Stimulated activated CD4-positive, alpha-beta T cell treated with anti-CD3 and anti-CD28 coated beads, Interleukin-4, amount 100 ng/mL, for 48 hours (primary cell): ENCODE measurements around the gene GSKIP.

Experiments
- DNase-seq, 2 donors: peaks; one replicate each; pipeline ENCODE4 v3.0.0-alpha.2; 2020; ENCODE audit warnings: low read depth in 2 of 2

GSKIP gene

DNA sequence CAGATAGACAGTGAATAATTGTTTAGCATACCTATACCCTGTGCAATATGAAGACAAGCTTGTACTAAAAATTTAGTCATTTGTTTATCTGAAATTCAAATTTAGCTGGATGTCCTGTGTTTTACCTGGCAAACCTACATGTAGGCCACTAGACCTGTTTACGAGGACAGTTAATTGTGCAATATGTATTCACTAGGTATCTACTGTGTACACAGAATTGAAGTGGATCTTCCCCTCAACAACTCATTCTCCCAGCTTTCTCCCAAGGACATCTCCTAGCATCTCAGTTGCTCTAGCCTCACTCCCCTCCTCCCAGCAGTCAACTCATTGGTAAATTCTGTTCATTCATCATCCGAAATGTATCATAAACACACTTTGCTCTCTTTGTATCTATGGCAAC is 53.9 kb downstream of the GSKIP start:
- DNase-seq: no peak

DNA sequence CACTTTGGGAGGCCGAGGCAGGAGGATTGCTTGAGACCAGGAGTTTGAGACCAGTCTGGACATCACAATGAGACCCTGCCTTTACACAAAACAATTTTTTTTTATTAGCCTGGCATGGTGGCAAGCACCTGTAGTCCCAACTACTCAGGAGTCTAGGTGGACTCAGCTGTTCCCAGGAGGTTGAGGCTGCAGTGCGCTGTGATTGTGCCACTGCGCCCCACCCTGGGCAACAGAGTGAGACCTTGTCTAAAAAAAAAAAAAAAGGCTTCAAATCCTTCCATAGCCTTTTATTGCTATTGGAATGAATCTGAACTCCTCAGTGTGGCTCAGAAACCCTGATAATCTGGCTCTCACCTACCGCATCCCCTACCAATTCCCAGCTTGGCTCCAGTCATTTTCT is 54.7 kb downstream of the GSKIP start:
- no peak for DNase-seq

DNA sequence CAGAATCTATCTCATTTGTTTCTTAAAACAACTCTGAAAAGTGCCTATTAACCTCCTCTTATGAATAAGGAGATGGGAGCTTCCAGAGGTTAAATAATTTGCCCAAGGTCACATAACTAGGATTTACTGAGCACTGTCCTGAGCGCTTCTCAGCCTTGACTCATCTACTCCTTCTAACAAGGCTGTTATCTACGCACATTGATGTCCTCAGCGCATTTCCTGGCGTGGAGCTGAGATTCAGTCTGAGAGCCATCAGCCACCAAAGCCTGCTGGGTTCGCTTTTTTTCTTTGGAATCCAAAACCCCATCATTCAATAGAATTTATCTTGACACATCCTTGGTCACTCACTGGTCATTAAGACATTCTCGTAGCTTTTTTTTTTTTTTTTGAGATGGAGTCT is 57.9 kb downstream of the GSKIP start:
- DNase-seq: no peak

DNA sequence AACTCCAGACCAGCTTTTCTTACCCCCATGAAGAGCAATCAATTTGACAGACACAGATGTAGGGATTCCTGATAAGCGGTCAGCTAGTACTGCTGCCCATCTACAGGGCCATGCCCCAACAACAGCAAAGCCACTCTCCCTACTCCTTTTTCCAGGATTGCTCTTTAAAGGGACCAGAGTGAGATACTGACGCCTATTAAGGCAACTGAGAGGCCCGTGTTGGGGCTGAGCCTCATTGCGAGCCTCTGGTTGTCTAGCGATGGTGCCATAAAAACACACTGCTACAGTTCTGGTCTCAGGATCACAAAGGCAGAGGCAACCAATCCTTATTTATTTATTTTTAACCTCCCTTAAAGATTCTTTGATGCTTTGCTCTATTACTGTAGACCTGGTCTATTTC is 59.7 kb downstream of the GSKIP start:
- no peak for DNase-seq

DNA sequence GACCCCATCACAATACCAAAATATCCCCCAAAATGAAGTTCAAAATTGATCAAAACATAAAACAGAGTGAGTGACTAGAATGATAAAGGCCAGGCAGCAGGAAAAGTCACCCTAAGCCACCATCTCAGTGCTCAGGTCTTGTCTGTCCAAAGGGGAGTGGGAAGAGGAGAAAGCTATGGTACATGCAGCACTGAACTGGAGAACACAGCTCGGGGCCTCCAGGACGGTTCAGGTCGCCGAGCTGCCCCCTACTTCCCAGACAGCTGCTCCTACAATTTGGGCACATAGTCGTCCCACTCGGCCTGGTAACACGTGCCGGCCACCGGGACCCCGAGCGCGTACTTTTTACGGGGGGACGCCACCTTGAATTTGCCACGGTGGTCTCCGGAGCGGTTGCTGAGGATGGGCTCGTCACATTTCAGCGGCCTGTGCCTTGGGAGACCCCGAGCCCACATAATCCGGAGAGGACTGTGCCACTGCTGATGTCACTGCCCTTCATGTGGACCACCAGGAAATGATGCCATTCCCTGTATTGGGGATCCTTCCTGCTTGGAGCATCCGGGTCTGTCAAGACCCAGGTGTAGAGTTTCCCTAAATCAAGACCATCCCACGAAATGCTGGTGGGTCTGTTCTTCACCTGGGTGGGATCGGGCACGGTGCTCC is 60.3 kb downstream of the GSKIP start:
- DNase-seq: no peak

DNA sequence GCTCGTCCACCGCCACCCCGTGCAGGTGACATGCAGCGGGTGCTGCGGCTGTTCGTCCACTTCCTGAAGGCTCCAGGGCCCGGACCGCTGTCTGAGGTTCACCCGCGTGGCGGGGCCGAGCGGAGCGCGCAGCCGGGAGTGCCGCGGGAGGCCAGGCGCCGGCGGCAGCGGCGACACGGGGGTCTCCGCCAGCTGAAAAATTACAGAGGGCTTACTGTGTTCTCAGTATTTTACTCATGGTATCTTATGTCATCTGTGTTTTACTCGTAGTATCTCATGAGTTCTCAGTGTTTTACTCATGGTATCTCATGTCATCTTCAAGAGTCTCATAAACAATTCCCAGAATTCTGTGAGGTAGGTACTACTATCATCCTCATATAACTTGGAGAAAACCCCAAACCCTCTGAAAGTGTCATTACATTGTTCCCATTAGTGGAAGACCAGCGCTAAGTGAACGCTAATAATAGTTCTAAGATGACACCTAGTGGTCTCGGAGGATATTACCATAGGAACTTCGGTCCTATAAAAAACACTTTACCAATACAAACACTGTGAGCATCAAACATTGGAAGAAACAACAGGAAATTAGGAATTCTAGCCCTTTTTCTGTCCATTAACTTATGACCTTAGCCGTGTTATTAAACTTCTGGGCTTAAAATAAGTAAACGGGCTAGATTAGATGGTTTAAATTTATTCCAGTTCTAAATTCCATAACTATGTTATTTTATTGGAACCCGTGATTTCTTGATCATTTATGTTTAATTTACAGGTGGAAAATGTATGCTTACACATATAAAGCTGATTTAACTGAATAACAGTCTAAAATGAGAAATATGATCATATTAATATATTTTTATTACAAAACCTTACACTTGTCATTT is 61.0 kb downstream of the GSKIP start:
- DNase-seq: peak in 1 of 2 donors; percentile 4

DNA sequence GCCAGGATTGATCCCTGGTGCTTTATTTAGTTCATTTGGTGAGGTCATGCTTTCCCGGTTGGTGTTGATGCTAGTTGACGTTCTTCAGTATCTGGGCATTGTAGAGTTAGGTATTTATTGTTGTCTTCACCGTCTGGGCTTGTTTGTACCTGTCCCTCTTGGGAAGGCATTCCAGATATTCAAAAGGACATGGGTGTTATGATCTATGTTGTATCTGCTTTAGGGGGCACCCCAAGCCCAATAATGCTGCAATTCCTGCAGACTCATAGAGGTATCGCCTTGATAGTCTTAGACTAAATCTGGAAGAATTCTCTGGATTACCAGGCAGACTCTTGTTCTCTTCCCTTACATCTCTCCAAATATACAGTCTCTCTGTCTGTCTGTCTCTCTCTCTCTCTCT is 70.7 kb downstream of the GSKIP start:
- no peak for DNase-seq
